Epithelial cell of prostate (primary cell): ENCODE data around the gene MADCAM1.
"Not testable (repeated sequence)": the region's sequence is repeated elsewhere in the genome, so short reads cannot be mapped to it uniquely, and the experiment has no call there.

ENCODE experiments used
- DNase-seq: peaks from one replicate; pipeline ENCODE4 v3.0.0-alpha.2; 2011; ENCODE audit warnings: low read depth, low spot score
- H3K27ac ChIP-seq: fragments of 450-650 bp; 2 replicates; pipeline ENCODE4 v1.5.1; 2017; ENCODE audit warnings: mild to moderate bottlenecking

Gene MADCAM1

GRCh38 chr19:496112-496665 is at the start of gene MADCAM1:
Gene MADCAM1 (plus strand): TSS chr19:496486. CDS start chr19:496500, 14 bp downstream.
- no peak within 1 kb of the TSS for H3K27ac ChIP-seq
- no peak for DNase-seq

DNA sequence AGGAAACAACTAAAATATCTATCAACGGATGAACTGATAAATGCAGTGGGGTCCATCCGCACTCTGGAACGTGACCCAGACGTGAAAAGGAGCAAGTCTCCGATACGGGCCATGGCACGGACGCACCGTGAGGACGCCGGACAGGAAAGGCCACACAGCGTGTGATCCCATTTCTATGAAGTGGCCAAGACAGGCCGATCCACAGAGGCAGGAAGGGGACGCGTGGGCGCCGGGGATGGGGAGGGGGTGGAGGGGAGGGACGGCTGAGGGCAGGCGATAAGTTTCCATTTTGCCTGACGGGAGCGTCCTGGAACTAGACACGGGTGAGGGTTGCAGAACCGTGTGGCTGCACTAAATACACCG is 49.2 kb upstream of the MADCAM1 start:
- no peak for DNase-seq
- H3K27ac ChIP-seq, result no peak overlapping the region

- H3K27ac ChIP-seq, result no peak overlapping the region
- DNase-seq, result no peak
Measured at GRCh38 chr19:447816-448560, 48.3 kb upstream of the MADCAM1 start.

DNA sequence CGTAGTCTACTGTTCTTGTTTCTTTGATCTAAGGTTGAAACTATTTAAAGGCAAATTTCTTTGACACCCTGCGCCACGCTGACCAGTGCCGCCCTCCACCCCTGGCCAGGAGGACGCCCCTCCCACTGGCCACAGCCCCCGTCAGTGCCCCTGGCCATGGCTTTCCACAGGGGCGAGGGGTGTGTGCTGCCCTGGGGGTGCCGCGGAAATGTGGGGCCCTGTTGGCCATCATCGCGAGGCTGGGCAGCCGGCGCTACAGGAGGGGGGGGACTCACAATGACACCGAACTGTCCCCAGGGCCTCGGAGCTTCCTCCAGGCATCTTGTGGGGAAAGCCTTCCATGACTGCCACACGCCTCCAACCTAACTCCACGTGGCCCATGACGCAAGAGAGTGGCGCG is 46.4 kb upstream of the MADCAM1 start:
- H3K27ac ChIP-seq, result no peak overlapping the region
- no peak for DNase-seq

- not testable (repeated sequence) for H3K27ac ChIP-seq, DNase-seq
Measured at GRCh38 chr19:450912-451481, 45.3 kb upstream of the MADCAM1 start.

GRCh38 chr19:452829-453228 is 43.5 kb upstream of the MADCAM1 start:
- DNase-seq, result no peak
- no peak overlapping the region for H3K27ac ChIP-seq

DNA sequence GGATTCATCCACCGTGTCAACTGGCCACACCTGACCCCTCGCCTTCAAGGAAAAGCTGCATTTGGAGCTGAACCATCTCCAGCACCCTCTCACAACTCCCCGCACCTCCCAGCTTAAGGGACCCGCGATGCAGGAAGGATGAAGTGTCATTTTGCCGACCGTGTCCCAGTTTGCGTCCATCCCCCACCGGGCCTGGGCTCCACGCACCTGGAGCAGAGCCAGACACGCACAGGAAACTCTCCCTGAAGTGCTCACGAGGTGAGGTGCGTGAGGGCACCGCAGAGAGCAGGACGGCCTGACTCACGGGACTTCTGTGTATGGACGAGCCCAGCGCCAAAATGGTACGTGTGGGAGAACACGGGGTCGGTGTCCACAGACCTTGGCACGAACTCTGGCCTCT is 42.7 kb upstream of the MADCAM1 start:
- no peak for DNase-seq
- H3K27ac ChIP-seq, result no peak overlapping the region

DNA sequence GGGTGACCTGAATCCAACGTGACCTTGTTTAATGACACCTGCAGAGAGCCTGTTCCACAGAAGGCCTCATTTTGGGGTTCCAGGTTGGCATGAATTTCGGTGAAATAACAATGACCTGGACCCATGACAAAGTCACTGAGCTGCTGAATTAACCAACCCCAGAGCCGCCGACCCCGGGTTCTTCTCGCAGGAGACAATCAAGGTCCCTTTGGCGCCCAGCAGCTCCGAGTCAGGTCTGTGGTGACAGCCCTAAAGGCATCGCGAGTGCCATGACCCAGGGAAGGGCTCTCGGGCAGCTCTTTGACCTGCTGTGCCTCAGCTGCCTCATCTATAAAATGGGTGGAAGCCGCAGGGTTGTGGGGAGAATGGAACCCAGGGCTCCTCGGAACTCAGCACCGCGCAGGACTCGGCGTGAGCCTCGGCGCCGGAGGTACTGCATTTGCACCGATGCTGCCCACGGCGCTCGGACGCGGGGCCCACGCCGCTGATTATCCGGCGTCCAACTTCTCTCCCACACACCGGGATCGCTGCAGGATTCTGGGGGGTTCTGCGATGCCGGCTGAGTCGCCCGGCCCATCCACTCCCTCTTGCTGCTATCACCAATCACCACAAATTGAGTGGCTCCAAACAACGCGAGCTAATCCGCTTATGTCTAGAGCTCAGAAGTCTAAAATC is 41.1 kb upstream of the MADCAM1 start:
- no peak overlapping the region for H3K27ac ChIP-seq
- no peak for DNase-seq

DNA sequence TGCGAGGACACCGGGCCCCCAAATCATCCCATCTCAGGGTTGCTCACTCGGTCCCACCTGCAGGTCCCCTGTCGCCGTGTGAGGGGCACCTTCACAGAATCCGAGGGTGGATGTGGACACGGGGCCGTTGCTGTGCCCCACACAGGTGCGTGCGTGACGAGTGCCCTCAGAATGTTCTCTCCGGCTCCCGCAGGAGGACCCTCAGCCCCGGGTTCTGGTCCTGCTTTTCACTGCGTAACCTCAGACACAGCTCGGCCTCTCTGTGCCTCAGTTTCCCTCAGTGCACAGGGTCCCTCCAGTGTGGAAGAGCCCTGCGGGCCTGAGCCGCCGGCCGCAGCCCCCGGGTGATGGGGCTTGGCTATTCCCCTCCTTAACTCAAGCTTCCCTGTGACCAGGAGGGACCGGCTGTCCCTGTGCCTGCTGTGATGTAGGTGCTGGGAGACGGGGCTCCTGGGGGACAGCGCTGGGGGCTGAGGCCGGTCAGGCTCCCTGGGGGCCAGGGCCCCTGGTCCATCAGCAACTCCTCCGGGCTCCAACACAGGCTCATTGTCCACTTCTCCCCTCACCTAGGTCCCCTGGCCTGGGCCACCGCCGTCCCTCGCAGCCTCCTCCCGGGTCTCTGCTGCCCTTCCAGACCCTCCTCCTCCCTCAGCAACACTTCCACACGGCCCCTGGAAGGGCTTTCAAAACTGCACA is 40.3 kb upstream of the MADCAM1 start:
- DNase-seq, result no peak
- H3K27ac ChIP-seq, result no peak overlapping the region

DNA sequence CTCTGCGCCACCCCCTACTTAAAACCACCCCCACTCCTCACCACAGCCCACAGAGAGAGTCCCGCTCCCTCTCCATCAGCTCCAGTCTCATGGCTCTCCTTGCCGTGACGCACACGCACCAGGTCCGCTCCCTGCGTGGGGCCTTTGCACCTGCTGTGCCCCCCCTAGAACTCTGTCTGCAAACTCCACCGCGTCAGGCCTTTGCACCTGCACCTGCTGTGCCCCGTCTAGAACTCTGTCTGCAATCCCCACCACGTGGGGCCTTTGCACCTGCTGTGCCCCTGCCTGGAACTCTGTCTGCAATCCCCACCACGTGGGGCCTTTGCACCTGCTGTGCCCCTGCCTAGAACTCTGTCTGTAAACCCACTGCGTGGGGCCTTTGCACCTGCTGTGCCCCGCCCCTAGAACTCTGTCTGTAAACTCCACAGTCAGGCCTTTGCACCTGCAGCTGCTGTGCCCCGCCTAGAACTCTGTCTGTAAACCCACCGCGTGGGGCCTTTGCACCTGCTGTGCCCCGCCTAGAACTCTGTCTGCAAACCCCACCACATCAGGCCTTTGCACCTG is 39.7 kb upstream of the MADCAM1 start:
- no peak overlapping the region for H3K27ac ChIP-seq
- DNase-seq, result no peak

DNA sequence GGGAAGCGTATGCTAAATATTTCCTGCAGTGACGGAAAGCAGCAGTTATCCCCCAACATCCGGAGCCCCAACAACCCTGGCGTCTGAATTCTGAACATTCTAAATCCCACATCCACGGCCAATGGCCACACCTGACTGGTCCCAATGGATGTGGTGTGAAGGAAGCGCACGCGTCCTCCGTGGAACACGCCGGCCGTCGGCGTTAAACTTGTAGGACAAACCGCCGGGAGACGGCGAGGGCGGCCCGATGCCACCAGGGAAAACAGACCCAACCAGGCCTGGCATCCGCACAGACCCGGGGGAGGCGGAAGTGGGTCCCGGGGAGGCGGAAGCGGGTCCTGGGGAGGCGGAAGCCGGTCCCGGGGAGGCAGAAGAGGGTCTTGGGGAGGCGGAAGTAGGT is 38.6 kb upstream of the MADCAM1 start:
- no peak overlapping the region for H3K27ac ChIP-seq
- no peak for DNase-seq

- H3K27ac ChIP-seq, result no peak overlapping the region
- no peak for DNase-seq
Measured at GRCh38 chr19:458091-459042, 37.9 kb upstream of the MADCAM1 start.

GRCh38 chr19:459724-460511 is 36.4 kb upstream of the MADCAM1 start:
- no peak overlapping the region for H3K27ac ChIP-seq
- no peak for DNase-seq

- H3K27ac ChIP-seq, result no peak within 1 kb of the TSS
- DNase-seq, result no peak
Measured at GRCh38 chr19:460877-461720, 35.2 kb upstream of the MADCAM1 start, which contains the start of gene SHC2. Gene SHC2 (minus strand): TSS chr19:461033. CDS start chr19:460996, 37 bp downstream.

GRCh38 chr19:461721-462551 is 34.4 kb upstream of the MADCAM1 start:
- no peak for DNase-seq

GRCh38 chr19:463483-464207 is 32.6 kb upstream of the MADCAM1 start:
- DNase-seq, result no peak
- no peak overlapping the region for H3K27ac ChIP-seq

More at GRCh38 chr19:461721-462551, 34.4 kb upstream of the MADCAM1 start:
- H3K27ac ChIP-seq, result no peak overlapping the region
